NCI-H146 treated with DMSO at 0.1 percent for 48 hours (cell line): ENCODE measurements around the gene PPP1R1A.

Experiments used
- DNase-seq: peaks from one replicate; lab custom pipeline; 2025; ENCODE audit not compliant: unreplicated experiment; lab: John Stamatoyannopoulos, UW

Gene PPP1R1A

DNA sequence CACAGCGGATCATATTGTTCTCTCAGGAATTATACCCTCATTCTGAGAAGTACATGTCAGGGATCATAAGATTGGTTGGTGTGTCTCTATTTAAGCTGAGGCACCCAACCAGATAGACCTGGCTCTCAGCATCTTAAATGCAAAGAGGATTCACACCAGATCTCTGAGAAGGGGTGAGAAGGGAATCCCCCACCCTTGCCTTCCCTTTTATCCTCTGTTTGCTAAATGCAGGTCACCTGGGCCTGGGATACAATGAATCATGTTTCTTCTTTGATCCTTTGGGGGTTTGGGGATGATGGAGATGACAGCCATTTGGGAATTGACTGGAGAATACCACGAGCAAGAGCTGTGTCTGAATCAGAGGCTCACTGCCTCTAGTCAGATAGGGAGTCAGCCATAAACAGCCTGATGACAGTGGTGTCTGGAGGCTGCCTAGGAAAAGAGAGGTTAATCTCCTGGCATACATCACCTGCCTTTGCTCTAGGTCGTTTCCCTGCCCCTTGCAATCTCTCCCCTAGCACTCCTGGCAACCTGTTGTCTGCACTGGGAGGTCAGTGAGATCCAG is 50.2 kb downstream of the PPP1R1A start:
- no peak for DNase-seq

DNA sequence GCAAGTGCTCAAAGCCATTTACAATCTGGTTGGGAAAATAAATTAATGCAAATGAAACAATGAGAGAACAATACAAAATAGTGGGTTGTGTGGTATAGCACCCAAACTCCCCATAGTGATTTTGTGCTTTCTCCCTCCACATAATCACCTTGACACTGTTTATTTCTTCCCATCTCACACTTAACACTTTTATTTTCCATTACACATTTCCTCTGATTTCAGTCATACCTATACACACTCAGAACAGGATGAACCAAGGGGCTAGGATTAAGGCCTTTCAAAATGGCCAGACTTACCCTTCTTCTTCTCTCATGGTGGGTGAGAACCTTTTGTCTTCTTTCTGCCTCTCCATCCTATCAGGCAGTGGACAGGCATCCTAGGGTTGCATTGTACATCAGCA is 53.0 kb downstream of the PPP1R1A start:
- no peak for DNase-seq

DNA sequence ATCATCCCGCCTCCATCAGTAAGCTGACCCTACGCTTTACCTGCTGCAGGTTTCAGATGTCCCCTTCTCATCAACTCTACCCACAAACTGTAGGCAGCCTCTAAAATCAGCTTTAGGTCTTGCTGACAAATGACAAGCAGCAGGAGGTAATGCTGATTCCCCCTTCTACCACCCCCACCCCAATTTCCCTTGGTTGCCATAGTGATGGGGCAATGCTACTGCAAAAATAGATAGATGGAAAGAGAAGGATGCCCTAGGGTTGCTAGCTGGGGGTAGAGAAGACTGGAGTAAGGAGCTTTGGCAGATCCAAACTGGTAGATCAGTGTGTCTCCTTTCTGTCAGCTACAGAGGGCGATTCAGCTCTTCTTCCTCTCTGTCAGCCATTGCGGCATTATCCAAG is 58.9 kb downstream of the PPP1R1A start:
- no peak for DNase-seq
